Karpas-422 (cell line): Measurements from ENCODE around the gene STK17A. TPM values are rescaled to one million over a fixed set of nuclear protein-coding genes. Genes with fewer than 3 reads are reported as not detected.

Experiments
- DNase-seq: peaks from one replicate; pipeline ENCODE4 v3.0.0-alpha.2; 2015
- H2AFZ ChIP-seq: fragments of 200-600 bp; sonication (generic); 2 replicates; pipeline ENCODE4 v1.6.1; 2014; ENCODE audit warnings: antibody characterized with exemption, low read length, mixed read lengths
- H3K27ac ChIP-seq: fragments of 200-600 bp; sonication (generic); 2 replicates; pipeline ENCODE4 v1.5.1; 2014; ENCODE audit warnings: mild to moderate bottlenecking, low read length, moderate library complexity
- H3K27me3 ChIP-seq: fragments of 200-600 bp; sonication (generic); 2 replicates; pipeline ENCODE4 v1.6.1; 2014; ENCODE audit warnings: low read length, mixed read lengths
- H3K36me3 ChIP-seq: fragments of 200-600 bp; sonication (generic); 2 replicates; pipeline ENCODE4 v1.6.1; 2014; ENCODE audit warnings: low read length, mixed read lengths; ENCODE audit not compliant: insufficient read depth
- H3K4me1 ChIP-seq: fragments of 200-600 bp; sonication (generic); 2 replicates; pipeline ENCODE4 v1.6.1; 2014; ENCODE audit warnings: mild to moderate bottlenecking, low read length, mixed read lengths
- H3K4me2 ChIP-seq: fragments of 200-600 bp; sonication (generic); 2 replicates; pipeline ENCODE4 v1.6.1; 2014; ENCODE audit warnings: low read length, low read depth, mild to moderate bottlenecking; ENCODE audit not compliant: poor library complexity, severe bottlenecking
- H3K4me3 ChIP-seq: fragments of 200-600 bp; sonication (generic); 2 replicates; pipeline ENCODE4 v1.5.1; 2014; ENCODE audit warnings: mild to moderate bottlenecking, antibody characterized with exemption, low read length, mixed read lengths
- H3K79me2 ChIP-seq: fragments of 200-600 bp; sonication (generic); 2 replicates; pipeline ENCODE4 v1.6.1; 2014; ENCODE audit warnings: mild to moderate bottlenecking, low read length, mixed read lengths
- H3K9ac ChIP-seq: fragments of 200-600 bp; sonication (generic); 2 replicates; pipeline ENCODE4 v1.6.0; 2014; ENCODE audit warnings: low read length
- H3K9me2 ChIP-seq: fragments of 200-600 bp; sonication (generic), shearing (Covaris generic); replicated peaks from 2 replicates; pipeline ENCODE4 v1.6.0; 2014; ENCODE audit warnings: mild to moderate bottlenecking, low read length, moderate library complexity; ENCODE audit not compliant: insufficient read depth
- H3K9me3 ChIP-seq: fragments of 300-700, 200-600 bp; sonication (generic); 2 replicates; pipeline ENCODE4 v1.6.1; 2014; ENCODE audit warnings: low read length, mixed read lengths
- H4K20me1 ChIP-seq: fragments of 200-600 bp; sonication (generic); 2 replicates; pipeline ENCODE4 v1.6.1; 2014; ENCODE audit warnings: mild to moderate bottlenecking, antibody characterized with exemption, low read length, low read depth; ENCODE audit not compliant: insufficient read depth
- total RNA-seq: library from RNA; depleted of rRNA; stranded (reverse); fragments of >200 nt; shearing (Covaris generic); gene quantifications from 2 replicates; pipeline ENCODE4 v1.2.3, GENCODE V29; 2014; ENCODE audit warnings: low replicate concordance

STK17A gene
- total RNA-seq, 1 experiment from 2014 or later = 8.2 TPM

GRCh38 chr7:43585562-43585961 is 2.7 kb downstream of the STK17A start:
- Histone ChIP-seq H3K4me2 (peak overlapping the region; percentile 90), H3K4me1 (peaks cover 30% of the 10 kb centered on the region), H3K36me3 (no peaks in the 10 kb centered on the region), H3K9me3 (no peaks in the 10 kb centered on the region), H3K4me3 (no peak overlapping the region), H2AFZ (no peak overlapping the region), H3K9ac (no peak overlapping the region), H3K27me3 (no peaks in the 10 kb centered on the region), H3K27ac (no peak overlapping the region), H3K79me2 (no peaks in the 10 kb centered on the region), H3K9me2 (no peaks in the 10 kb centered on the region), H4K20me1 (peaks cover 16% of the 10 kb centered on the region; the same call in 1 of the 2 replicates)
- no peak for DNase-seq

GRCh38 chr7:43586251-43586900 is 3.5 kb downstream of the STK17A start:
- peaks cover 18% of the 10 kb centered on the region; the same call in 1 of the 2 replicates for H4K20me1 ChIP-seq
- H3K9me2 ChIP-seq = no peaks in the 10 kb centered on the region
- H3K27me3 ChIP-seq = no peaks in the 10 kb centered on the region
- H3K79me2 ChIP-seq = no peaks in the 10 kb centered on the region
- H3K4me1 ChIP-seq = peaks cover 30% of the 10 kb centered on the region
- no peak overlapping the region for H3K4me3 ChIP-seq
- no peak overlapping the region for H3K9ac ChIP-seq
- H2AFZ ChIP-seq = no peak overlapping the region
- H3K27ac ChIP-seq = no peak overlapping the region
- H3K36me3 ChIP-seq = no peaks in the 10 kb centered on the region
- no peak overlapping the region for H3K4me2 ChIP-seq
- DNase-seq = no peak
- no peaks in the 10 kb centered on the region for H3K9me3 ChIP-seq

GRCh38 chr7:43588477-43589132 is 5.7 kb downstream of the STK17A start:
- no peaks in the 10 kb centered on the region for H3K27me3 ChIP-seq
- H3K4me2 ChIP-seq = no peak overlapping the region
- H3K4me3 ChIP-seq = no peak overlapping the region
- H3K36me3 ChIP-seq = no peaks in the 10 kb centered on the region
- H3K27ac ChIP-seq = no peak overlapping the region
- no peak overlapping the region for H2AFZ ChIP-seq
- no peaks in the 10 kb centered on the region for H3K9me2 ChIP-seq
- H3K79me2 ChIP-seq = no peaks in the 10 kb centered on the region
- no peak overlapping the region for H3K9ac ChIP-seq
- peaks cover 24% of the 10 kb centered on the region for H3K4me1 ChIP-seq
- no peaks in the 10 kb centered on the region for H3K9me3 ChIP-seq
- no peak for DNase-seq
- H4K20me1 ChIP-seq = peaks cover 23% of the 10 kb centered on the region; the same call in 1 of the 2 replicates

- DNase-seq = no peak
- no peaks in the 10 kb centered on the region for H3K9me3 ChIP-seq
- H3K9me2 ChIP-seq = no peaks in the 10 kb centered on the region
- H2AFZ ChIP-seq = no peak overlapping the region
- H3K27me3 ChIP-seq = no peaks in the 10 kb centered on the region
- H3K9ac ChIP-seq = no peak overlapping the region
- no peaks in the 10 kb centered on the region for H3K79me2 ChIP-seq
- H4K20me1 ChIP-seq = peaks cover 23% of the 10 kb centered on the region; the same call in 1 of the 2 replicates
- no peak overlapping the region for H3K27ac ChIP-seq
- peaks cover 22% of the 10 kb centered on the region for H3K4me1 ChIP-seq
- no peaks in the 10 kb centered on the region for H3K36me3 ChIP-seq
- no peak overlapping the region for H3K4me3 ChIP-seq
- no peak overlapping the region for H3K4me2 ChIP-seq
Observed at GRCh38 chr7:43589133-43589478, 6.2 kb downstream of the STK17A start.

- Histone ChIP-seq H3K9me2 (no peaks in the 10 kb centered on the region), H2AFZ (no peak overlapping the region), H4K20me1 (peaks cover 23% of the 10 kb centered on the region; the same call in 1 of the 2 replicates), H3K9ac (no peak overlapping the region), H3K4me2 (no peak overlapping the region), H3K27me3 (no peaks in the 10 kb centered on the region), H3K27ac (no peak overlapping the region), H3K4me3 (no peak overlapping the region), H3K79me2 (no peaks in the 10 kb centered on the region), H3K9me3 (no peaks in the 10 kb centered on the region), H3K36me3 (no peaks in the 10 kb centered on the region), H3K4me1 (peaks cover 16% of the 10 kb centered on the region)
- no peak for DNase-seq
Observed at GRCh38 chr7:43589728-43590127, 6.8 kb downstream of the STK17A start.

GRCh38 chr7:43590862-43591557 is 8.1 kb downstream of the STK17A start:
- H2AFZ ChIP-seq = no peak overlapping the region
- H3K36me3 ChIP-seq = no peaks in the 10 kb centered on the region
- no peaks in the 10 kb centered on the region for H3K9me3 ChIP-seq
- H3K4me2 ChIP-seq = no peak overlapping the region
- no peaks in the 10 kb centered on the region for H3K27me3 ChIP-seq
- peaks cover 7% of the 10 kb centered on the region for H3K4me1 ChIP-seq
- no peak overlapping the region for H3K27ac ChIP-seq
- no peak overlapping the region for H3K9ac ChIP-seq
- H3K4me3 ChIP-seq = no peak overlapping the region
- no peaks in the 10 kb centered on the region for H3K79me2 ChIP-seq
- DNase-seq = no peak
- H4K20me1 ChIP-seq = peaks cover 14% of the 10 kb centered on the region; the same call in 1 of the 2 replicates
- no peaks in the 10 kb centered on the region for H3K9me2 ChIP-seq

- peaks cover 10% of the 10 kb centered on the region; the same call in 1 of the 2 replicates for H4K20me1 ChIP-seq
- no peak overlapping the region for H3K9ac ChIP-seq
- H3K4me1 ChIP-seq = peaks cover 3% of the 10 kb centered on the region; the same call in 1 of the 2 replicates
- no peak overlapping the region for H3K4me2 ChIP-seq
- H3K4me3 ChIP-seq = no peak overlapping the region
- H3K79me2 ChIP-seq = no peaks in the 10 kb centered on the region
- no peak for DNase-seq
- H2AFZ ChIP-seq = no peak overlapping the region
- H3K9me2 ChIP-seq = no peaks in the 10 kb centered on the region
- no peaks in the 10 kb centered on the region for H3K9me3 ChIP-seq
- H3K27ac ChIP-seq = no peak overlapping the region
- H3K27me3 ChIP-seq = no peaks in the 10 kb centered on the region
- H3K36me3 ChIP-seq = no peaks in the 10 kb centered on the region
Observed at GRCh38 chr7:43591558-43592180, 8.8 kb downstream of the STK17A start.

- H3K9ac ChIP-seq = no peak overlapping the region
- H3K27me3 ChIP-seq = no peaks in the 10 kb centered on the region
- no peak overlapping the region for H3K4me2 ChIP-seq
- H3K4me1 ChIP-seq = no peaks in the 10 kb centered on the region; the same call in 1 of the 2 replicates
- H2AFZ ChIP-seq = no peak overlapping the region
- H3K9me3 ChIP-seq = no peaks in the 10 kb centered on the region
- no peak overlapping the region for H3K27ac ChIP-seq
- no peaks in the 10 kb centered on the region for H3K36me3 ChIP-seq
- H3K79me2 ChIP-seq = no peaks in the 10 kb centered on the region
- peaks cover 10% of the 10 kb centered on the region; the same call in 1 of the 2 replicates for H4K20me1 ChIP-seq
- DNase-seq = no peak
- H3K4me3 ChIP-seq = no peak overlapping the region
- no peaks in the 10 kb centered on the region for H3K9me2 ChIP-seq
Observed at GRCh38 chr7:43592326-43592725, 9.4 kb downstream of the STK17A start.
